ENCODE measurements around the gene ARHGEF39. TPM values are rescaled to one million over a fixed set of nuclear protein-coding genes. Genes with fewer than 3 reads are reported as not detected.

ARHGEF39 gene
- total and polyA plus RNA-seq, 7 donors, result 0.60 to 9.0 (median 1.6) TPM

GRCh38 chr9:35651956-35652828 is 12.8 kb downstream of the ARHGEF39 start:
- Histone ChIP-seq H3K4me3 (no peak overlapping the region), H3K27me3 (no peaks in the 10 kb centered on the region), H3K4me1 (peaks cover 0 to 15% (median 13%) of the 10 kb centered on the region in 4 donors), H3K36me3 (no peaks in the 10 kb centered on the region), H3K9me3 (no peaks in the 10 kb centered on the region), H3K27ac (no peak overlapping the region)
- 40 to 80% methylated on average over 7 of the region's 7 CpGs for WGBS, 2 donors
- DNase-seq, result no peak
- TF ChIP-seq CTCF (IDR thresholded peaks at IDR 0.05) (no peak), POLR2AphosphoS5 (IDR thresholded peaks at IDR 0.05) (peak in 1 of 4 donors; percentile 22)
- intact Hi-C loops (cut with DNase I), result loop anchor here (10.0 kb wide), 1 partner anchor 657 kb away; no protein-coding TSS in a partner anchor

- 52 to 64% methylated on average over 22 of the region's 22 CpGs for WGBS, 2 donors
- Histone ChIP-seq H3K4me1 (peaks cover 0 to 13% (median 11%) of the 10 kb centered on the region in 4 donors), H3K4me3 (no peak within 1 kb of the TSS), H3K9me3 (no peaks in the 10 kb centered on the region), H3K27ac (peak within 1 kb of the TSS in 1 of 4 donors; percentile 7), H3K36me3 (no peaks in the 10 kb centered on the region), H3K27me3 (no peaks in the 10 kb centered on the region)
- peak; percentile 61 for DNase-seq
- intact Hi-C loops (cut with DNase I), result loop anchor here (10.0 kb wide), 1 partner anchor 656 kb away; no protein-coding TSS in a partner anchor
- TF ChIP-seq CTCF (IDR thresholded peaks at IDR 0.05) (no peak), EP300 (IDR thresholded peaks at IDR 0.05) (no peak), POLR2AphosphoS5 (IDR thresholded peaks at IDR 0.05) (no peak), POLR2A (IDR thresholded peaks at IDR 0.05) (no peak)
Observed at GRCh38 chr9:35650341-35651158, 14.4 kb downstream of the ARHGEF39 start, which contains the start of gene SIT1. Gene SIT1 (minus strand): TSS chr9:35650931. CDS start chr9:35650853, 78 bp downstream.

GRCh38 chr9:35649431-35650340 is 15.3 kb downstream of the ARHGEF39 start:
- H3K4me3 ChIP-seq, result no peak overlapping the region
- no peaks in the 10 kb centered on the region for H3K9me3 ChIP-seq
- TF ChIP-seq POLR2A (IDR thresholded peaks at IDR 0.05), result no peak
- no peak for TF ChIP-seq EP300 (IDR thresholded peaks at IDR 0.05)
- no peak for TF ChIP-seq CTCF (IDR thresholded peaks at IDR 0.05)
- no peak for TF ChIP-seq POLR2AphosphoS5 (IDR thresholded peaks at IDR 0.05)
- H3K27me3 ChIP-seq, result no peaks in the 10 kb centered on the region
- intact Hi-C loops (cut with DNase I), result loop anchor here (5.0 to 10.0 kb wide), 3 partner anchors 98 to 655 kb away; partner anchors contain the start of genes GBA2 and RGP1
- peaks cover 0 to 13% (median 11%) of the 10 kb centered on the region in 4 donors for H3K4me1 ChIP-seq
- H3K27ac ChIP-seq, result peak overlapping the region in 1 of 4 donors; percentile 7
- 65 to 85% methylated on average over 26 of the region's 26 CpGs for WGBS, 2 donors
- DNase-seq, result no peak
- H3K36me3 ChIP-seq, result no peaks in the 10 kb centered on the region

All from sigmoid colon (tissue), 7 donors.